Endothelial cell of umbilical vein (primary cell): ENCODE data around the gene ARG2.
"Not testable (repeated sequence)": the region's sequence is repeated elsewhere in the genome, so short reads cannot be mapped to it uniquely, and the experiment has no call there.

Experiments
- EZH2 ChIP-seq: IDR thresholded peaks from 2 replicates; pipeline ENCODE4 v1.6.1; 2012; ENCODE audit warnings: borderline replicate concordance, low read depth, mild to moderate bottlenecking, moderate library complexity, low read length, inconsistent platforms; ENCODE audit not compliant: severe bottlenecking
- FOS ChIP-seq: IDR thresholded peaks from 2 replicates; pipeline ENCODE4 v1.6.1; 2011; ENCODE audit warnings: mild to moderate bottlenecking, low read length, moderate library complexity, borderline replicate concordance; ENCODE audit not compliant: insufficient read depth
- GATA2 ChIP-seq: IDR thresholded peaks from 2 replicates; pipeline ENCODE4 v1.7.0; 2011; ENCODE audit warnings: low read depth, mild to moderate bottlenecking, moderate library complexity, mixed read lengths, low read length; ENCODE audit not compliant: insufficient read length, insufficient read depth
- JUN ChIP-seq: IDR thresholded peaks from 2 replicates; pipeline ENCODE4 v1.6.1; 2011; ENCODE audit warnings: borderline replicate concordance, low read depth; ENCODE audit not compliant: insufficient read length, insufficient read depth
- MYC ChIP-seq: IDR thresholded peaks from one replicate; pipeline ENCODE4 v1.6.1; 2011; ENCODE audit warnings: mild to moderate bottlenecking, low read depth, low read length
- POLR2A ChIP-seq: IDR thresholded peaks from 2 replicates; pipeline ENCODE4 v1.6.1; 2012; ENCODE audit warnings: low read depth, mild to moderate bottlenecking, control low read depth, low read length
- POLR2AphosphoS5 ChIP-seq: IDR thresholded peaks from 2 replicates; pipeline ENCODE4 v1.6.1; 2012; ENCODE audit warnings: low read depth, mild to moderate bottlenecking, control low read depth, low read length, moderate library complexity; ENCODE audit not compliant: insufficient read depth
- TF ChIP-seq, protein P1 (sequence below): IDR thresholded peaks from 2 replicates; pipeline ENCODE4 v1.6.1; 2011; ENCODE audit not compliant: insufficient read depth, insufficient read length
- TF ChIP-seq, protein P2 (sequence below), 2 donors: IDR thresholded peaks; 1 replicate in 1 of 2; 2 replicates in 1 of 2; pipeline ENCODE4 v1.5.1; 2011; ENCODE audit warnings: low read length in 2 of 2, mild to moderate bottlenecking in 2 of 2, moderate library complexity in 2 of 2, control low read depth in 1 of 2, inconsistent platforms in 1 of 2, low read depth in 1 of 2; ENCODE audit not compliant: insufficient read depth in 1 of 2; ENCODE audit errors: extremely low read depth in 1 of 2

DNA sequence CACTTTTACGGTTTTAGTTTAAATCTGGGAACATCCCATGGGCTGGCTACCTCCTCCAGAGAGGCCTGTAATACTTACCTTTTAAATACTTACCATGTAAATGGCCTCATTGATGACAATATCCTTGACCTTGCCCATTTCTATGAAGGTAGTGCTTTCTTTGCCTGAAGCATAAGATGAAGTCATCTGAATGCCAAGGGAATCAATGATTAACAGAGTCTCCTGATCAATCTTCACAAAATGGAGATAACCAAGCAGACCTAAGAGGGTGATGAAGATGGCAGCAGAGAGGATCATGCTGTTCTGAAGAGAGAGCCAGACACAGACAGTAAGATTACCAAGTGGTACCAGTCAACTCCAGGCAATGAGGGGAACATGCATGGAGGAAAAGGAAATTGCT is 26.1 kb upstream of the ARG2 start:
- not testable (repeated sequence) for TF ChIP-seq JUN, EZH2, POLR2A, POLR2AphosphoS5, MYC, FOS, GATA2
- TF ChIP-seq, protein P1, sequence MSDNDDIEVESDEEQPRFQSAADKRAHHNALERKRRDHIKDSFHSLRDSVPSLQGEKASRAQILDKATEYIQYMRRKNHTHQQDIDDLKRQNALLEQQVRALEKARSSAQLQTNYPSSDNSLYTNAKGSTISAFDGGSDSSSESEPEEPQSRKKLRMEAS = not testable (repeated sequence)
- TF ChIP-seq, protein P2, sequence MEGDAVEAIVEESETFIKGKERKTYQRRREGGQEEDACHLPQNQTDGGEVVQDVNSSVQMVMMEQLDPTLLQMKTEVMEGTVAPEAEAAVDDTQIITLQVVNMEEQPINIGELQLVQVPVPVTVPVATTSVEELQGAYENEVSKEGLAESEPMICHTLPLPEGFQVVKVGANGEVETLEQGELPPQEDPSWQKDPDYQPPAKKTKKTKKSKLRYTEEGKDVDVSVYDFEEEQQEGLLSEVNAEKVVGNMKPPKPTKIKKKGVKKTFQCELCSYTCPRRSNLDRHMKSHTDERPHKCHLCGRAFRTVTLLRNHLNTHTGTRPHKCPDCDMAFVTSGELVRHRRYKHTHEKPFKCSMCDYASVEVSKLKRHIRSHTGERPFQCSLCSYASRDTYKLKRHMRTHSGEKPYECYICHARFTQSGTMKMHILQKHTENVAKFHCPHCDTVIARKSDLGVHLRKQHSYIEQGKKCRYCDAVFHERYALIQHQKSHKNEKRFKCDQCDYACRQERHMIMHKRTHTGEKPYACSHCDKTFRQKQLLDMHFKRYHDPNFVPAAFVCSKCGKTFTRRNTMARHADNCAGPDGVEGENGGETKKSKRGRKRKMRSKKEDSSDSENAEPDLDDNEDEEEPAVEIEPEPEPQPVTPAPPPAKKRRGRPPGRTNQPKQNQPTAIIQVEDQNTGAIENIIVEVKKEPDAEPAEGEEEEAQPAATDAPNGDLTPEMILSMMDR (IDR thresholded peaks at IDR 0.05; ENCODE audit: extremely low read depth in 1 of 2, insufficient read depth in 1 of 2, low read depth in 1 of 2, low read length in 2 of 2) = not testable (repeated sequence)
